ENCODE results near the gene NKX2-3.

The NKX2-3 gene

DNA sequence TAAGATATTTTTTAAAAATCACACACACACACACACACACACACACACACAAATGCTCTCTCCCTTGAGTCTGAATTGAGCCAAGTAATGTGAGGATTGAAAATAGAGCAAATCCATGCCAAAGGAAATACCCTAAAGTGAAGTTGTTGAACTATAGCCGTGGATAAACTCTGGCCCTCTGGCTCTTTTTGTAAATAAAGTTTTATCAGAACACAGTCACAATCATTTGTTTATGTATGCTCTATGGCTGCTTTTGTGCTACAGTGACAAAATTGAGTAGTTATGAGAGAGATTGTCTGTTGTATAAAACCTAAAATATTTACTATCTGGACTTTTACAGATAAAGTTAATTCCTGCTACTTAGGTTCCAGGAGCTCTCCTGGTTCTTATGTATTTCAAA, 39.1 kb downstream of the NKX2-3 start:
- H3K9me3 ChIP-seq (replicated peaks; ENCODE audit: low read length): no peaks in the 10 kb centered on the region
- no peaks in the 10 kb centered on the region for H3K4me1 ChIP-seq (ENCODE audit: control insufficient read depth, insufficient read depth, low read length)
- no peak overlapping the region for H3K9ac ChIP-seq (ENCODE audit: low read depth, low read length)
- H3K36me3 ChIP-seq (ENCODE audit: insufficient read depth, low read length): no peaks in the 10 kb centered on the region
- no peak overlapping the region for H3K4me2 ChIP-seq (ENCODE audit: low read length)
- H3K4me3 ChIP-seq (ENCODE audit: low read length): no peak overlapping the region
- H3K27me3 ChIP-seq (ENCODE audit: control insufficient read depth, insufficient read depth, low read length): peaks cover 11% of the 10 kb centered on the region

DNA sequence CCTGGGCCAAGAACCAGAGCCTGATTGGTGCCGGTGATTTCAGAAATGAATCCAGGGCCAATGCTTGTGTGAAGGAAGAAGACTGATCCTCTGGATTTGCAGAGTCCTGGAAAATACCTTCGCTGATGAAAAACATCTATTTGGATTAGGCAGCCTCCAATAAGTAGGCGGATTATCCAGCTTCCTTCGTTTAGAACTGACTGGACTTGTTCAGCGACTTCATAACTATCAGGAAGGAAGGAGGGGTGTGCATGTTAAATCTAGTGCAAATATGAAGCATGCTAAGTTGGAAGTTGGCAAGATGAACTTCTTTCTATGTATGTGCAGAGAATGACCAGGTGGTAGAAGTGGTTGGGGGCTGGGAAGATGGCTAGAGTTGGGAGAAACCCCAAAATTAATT, 41.0 kb downstream of the NKX2-3 start:
- no peaks in the 10 kb centered on the region for H3K36me3 ChIP-seq (ENCODE audit: insufficient read depth, low read length)
- H3K27me3 ChIP-seq (ENCODE audit: control insufficient read depth, insufficient read depth, low read length): peaks cover 9% of the 10 kb centered on the region
- H3K9ac ChIP-seq (ENCODE audit: low read depth, low read length): no peak overlapping the region
- no peaks in the 10 kb centered on the region for H3K4me1 ChIP-seq (ENCODE audit: control insufficient read depth, insufficient read depth, low read length)
- H3K9me3 ChIP-seq (replicated peaks; ENCODE audit: low read length): no peaks in the 10 kb centered on the region
- H3K4me2 ChIP-seq (ENCODE audit: low read length): no peak overlapping the region
- H3K4me3 ChIP-seq (ENCODE audit: low read length): no peak overlapping the region

GRCh38 chr10:99579971-99580370, 47.2 kb downstream of the NKX2-3 start:
- Histone ChIP-seq H3K4me3 (ENCODE audit: low read length) (no peak overlapping the region), H3K36me3 (ENCODE audit: insufficient read depth, low read length) (no peaks in the 10 kb centered on the region), H3K9ac (ENCODE audit: low read depth, low read length) (no peak overlapping the region), H3K4me1 (ENCODE audit: control insufficient read depth, insufficient read depth, low read length) (no peaks in the 10 kb centered on the region), H3K9me3 (replicated peaks; ENCODE audit: low read length) (no peaks in the 10 kb centered on the region), H3K4me2 (ENCODE audit: low read length) (no peak overlapping the region), H3K27me3 (ENCODE audit: control insufficient read depth, insufficient read depth, low read length) (peaks cover 27% of the 10 kb centered on the region)

- Histone ChIP-seq H3K9me3 (replicated peaks; ENCODE audit: low read length) (no peaks in the 10 kb centered on the region), H3K36me3 (ENCODE audit: insufficient read depth, low read length) (no peaks in the 10 kb centered on the region), H3K27me3 (ENCODE audit: control insufficient read depth, insufficient read depth, low read length) (peaks cover 38% of the 10 kb centered on the region), H3K4me1 (ENCODE audit: control insufficient read depth, insufficient read depth, low read length) (no peaks in the 10 kb centered on the region), H3K4me2 (ENCODE audit: low read length) (no peak overlapping the region), H3K9ac (ENCODE audit: low read depth, low read length) (no peak overlapping the region), H3K4me3 (ENCODE audit: low read length) (no peak overlapping the region)
These were observed 49.6 kb downstream of the NKX2-3 start for GRCh38 chr10:99582255-99582770.

- Histone ChIP-seq H3K4me2 (ENCODE audit: low read length) (no peak overlapping the region), H3K4me1 (ENCODE audit: control insufficient read depth, insufficient read depth, low read length) (no peaks in the 10 kb centered on the region), H3K4me3 (ENCODE audit: low read length) (no peak overlapping the region), H3K9me3 (replicated peaks; ENCODE audit: low read length) (no peaks in the 10 kb centered on the region), H3K9ac (ENCODE audit: low read depth, low read length) (no peak overlapping the region), H3K36me3 (ENCODE audit: insufficient read depth, low read length) (no peaks in the 10 kb centered on the region), H3K27me3 (ENCODE audit: control insufficient read depth, insufficient read depth, low read length) (peaks cover 49% of the 10 kb centered on the region)
These were observed 50.9 kb downstream of the NKX2-3 start for GRCh38 chr10:99583687-99584086.

All from skeletal muscle satellite cell (primary cell).